Measurements from ENCODE around the gene BRINP3. TPM values are rescaled to one million over a fixed set of nuclear protein-coding genes. Genes with fewer than 3 reads are reported as not detected.

Gene BRINP3
- total RNA-seq, 1 experiment from 2014 or later = 0.24 TPM

GRCh38 chr1:190472042-190472441 is 5.6 kb downstream of the BRINP3 start:
- in situ Hi-C loops (cut with HindIII; ENCODE audit: low pct_unique_long_range_greater_than_20kb, low sequenced_read_pairs) = no loop called here
- no peak for DNase-seq (ENCODE audit: low read depth, low spot score)

- in situ Hi-C loops (cut with HindIII; ENCODE audit: low pct_unique_long_range_greater_than_20kb, low sequenced_read_pairs) = no loop called here
- DNase-seq (ENCODE audit: low read depth, low spot score) = no peak
Measured at GRCh38 chr1:190464690-190465089, 13.0 kb downstream of the BRINP3 start.

GRCh38 chr1:190456129-190456528 is 21.5 kb downstream of the BRINP3 start:
- no peak for DNase-seq (ENCODE audit: low read depth, low spot score)
- in situ Hi-C loops (cut with HindIII; ENCODE audit: low pct_unique_long_range_greater_than_20kb, low sequenced_read_pairs) = no loop called here

- in situ Hi-C loops (cut with HindIII; ENCODE audit: low pct_unique_long_range_greater_than_20kb, low sequenced_read_pairs) = no loop called here
Measured at GRCh38 chr1:190455631-190456030, 22.0 kb downstream of the BRINP3 start.

GRCh38 chr1:190453550-190453949 is 24.1 kb downstream of the BRINP3 start:
- in situ Hi-C loops (cut with HindIII; ENCODE audit: low pct_unique_long_range_greater_than_20kb, low sequenced_read_pairs) = no loop called here
- peak; percentile 9 for DNase-seq (ENCODE audit: low read depth, low spot score)

More at GRCh38 chr1:190455631-190456030, 22.0 kb downstream of the BRINP3 start:
- no peak for DNase-seq (ENCODE audit: low read depth, low spot score)

- in situ Hi-C loops (cut with HindIII; ENCODE audit: low pct_unique_long_range_greater_than_20kb, low sequenced_read_pairs) = no loop called here
- DNase-seq (ENCODE audit: low read depth, low spot score) = no peak
Measured at GRCh38 chr1:190452272-190452848, 25.3 kb downstream of the BRINP3 start.

GRCh38 chr1:190444464-190444863 is 33.2 kb downstream of the BRINP3 start:
- in situ Hi-C loops (cut with HindIII; ENCODE audit: low pct_unique_long_range_greater_than_20kb, low sequenced_read_pairs) = no loop called here
- DNase-seq (ENCODE audit: low read depth, low spot score) = no peak

GRCh38 chr1:190439447-190439846 is 38.2 kb downstream of the BRINP3 start:
- in situ Hi-C loops (cut with HindIII; ENCODE audit: low pct_unique_long_range_greater_than_20kb, low sequenced_read_pairs) = no loop called here
- no peak for DNase-seq (ENCODE audit: low read depth, low spot score)

GRCh38 chr1:190436615-190437014 is 41.0 kb downstream of the BRINP3 start:
- in situ Hi-C loops (cut with HindIII; ENCODE audit: low pct_unique_long_range_greater_than_20kb, low sequenced_read_pairs) = no loop called here
- DNase-seq (ENCODE audit: low read depth, low spot score) = peak; percentile 63

- in situ Hi-C loops (cut with HindIII; ENCODE audit: low pct_unique_long_range_greater_than_20kb, low sequenced_read_pairs) = no loop called here
- DNase-seq (ENCODE audit: low read depth, low spot score) = no peak
Measured at GRCh38 chr1:190429932-190430331, 47.7 kb downstream of the BRINP3 start.

- DNase-seq (ENCODE audit: low read depth, low spot score) = no peak
- in situ Hi-C loops (cut with HindIII; ENCODE audit: low pct_unique_long_range_greater_than_20kb, low sequenced_read_pairs) = no loop called here
Measured at GRCh38 chr1:190429141-190429540, 48.5 kb downstream of the BRINP3 start.

- DNase-seq (ENCODE audit: low read depth, low spot score) = peak; percentile 26
- in situ Hi-C loops (cut with HindIII; ENCODE audit: low pct_unique_long_range_greater_than_20kb, low sequenced_read_pairs) = no loop called here
Measured at GRCh38 chr1:190416239-190416638, 61.4 kb downstream of the BRINP3 start.

GRCh38 chr1:190413142-190413541 is 64.5 kb downstream of the BRINP3 start:
- DNase-seq (ENCODE audit: low read depth, low spot score) = no peak
- in situ Hi-C loops (cut with HindIII; ENCODE audit: low pct_unique_long_range_greater_than_20kb, low sequenced_read_pairs) = no loop called here

- no peak for DNase-seq (ENCODE audit: low read depth, low spot score)
- in situ Hi-C loops (cut with HindIII; ENCODE audit: low pct_unique_long_range_greater_than_20kb, low sequenced_read_pairs) = no loop called here
Measured at GRCh38 chr1:190403402-190403801, 74.3 kb downstream of the BRINP3 start.

- in situ Hi-C loops (cut with HindIII; ENCODE audit: low pct_unique_long_range_greater_than_20kb, low sequenced_read_pairs) = no loop called here
- no peak for DNase-seq (ENCODE audit: low read depth, low spot score)
Measured at GRCh38 chr1:190399233-190399632, 78.4 kb downstream of the BRINP3 start.

GRCh38 chr1:190391582-190391981 is 86.1 kb downstream of the BRINP3 start:
- no peak for DNase-seq (ENCODE audit: low read depth, low spot score)
- in situ Hi-C loops (cut with HindIII; ENCODE audit: low pct_unique_long_range_greater_than_20kb, low sequenced_read_pairs) = no loop called here

- DNase-seq (ENCODE audit: low read depth, low spot score) = no peak
- in situ Hi-C loops (cut with HindIII; ENCODE audit: low pct_unique_long_range_greater_than_20kb, low sequenced_read_pairs) = no loop called here
Measured at GRCh38 chr1:190377991-190378390, 99.7 kb downstream of the BRINP3 start.

GRCh38 chr1:190377294-190377693 is 100.4 kb downstream of the BRINP3 start:
- in situ Hi-C loops (cut with HindIII; ENCODE audit: low pct_unique_long_range_greater_than_20kb, low sequenced_read_pairs) = no loop called here
- DNase-seq (ENCODE audit: low read depth, low spot score) = no peak

GRCh38 chr1:190376044-190376443 is 101.6 kb downstream of the BRINP3 start:
- in situ Hi-C loops (cut with HindIII; ENCODE audit: low pct_unique_long_range_greater_than_20kb, low sequenced_read_pairs) = no loop called here
- DNase-seq (ENCODE audit: low read depth, low spot score) = no peak
